ENCODE measurements around the gene KCNK17. TPM values are rescaled to one million over a fixed set of nuclear protein-coding genes. Genes with fewer than 3 reads are reported as not detected.

Gene KCNK17
- total RNA-seq, 1 experiment from 2014 or later, result not detected

- Histone ChIP-seq H3K4me3 (replicated peaks in 1 of 2; ENCODE audit: low read depth in 1 of 2, low read length in 2 of 2) (no peak overlapping the region), H3K9ac (ENCODE audit: low read length) (no peak overlapping the region), H3K4me2 (ENCODE audit: low read length) (no peak overlapping the region), H3K27ac (ENCODE audit: low read depth, low read length) (no peak overlapping the region), H3K27me3 (ENCODE audit: insufficient read depth, low read length) (peaks cover 22% of the 10 kb centered on the region; the same call in 1 of the 2 replicates), H2AFZ (ENCODE audit: low read depth, low read length, poor library complexity, severe bottlenecking) (no peak overlapping the region), H3K4me1 (ENCODE audit: control insufficient read depth in 1 of 2, insufficient read depth in 2 of 2, low read length in 2 of 2) (no peaks in the 10 kb centered on the region), H3K79me2 (ENCODE audit: insufficient read depth, low read length) (no peaks in the 10 kb centered on the region), H3K9me3 (ENCODE audit: control insufficient read depth in 1 of 2, insufficient read depth in 1 of 2, low read depth in 1 of 2, low read length in 2 of 2) (no peaks in the 10 kb centered on the region), H3K36me3 (ENCODE audit: control insufficient read depth in 1 of 2, insufficient read depth in 2 of 2, low read length in 2 of 2) (no peaks in the 10 kb centered on the region), H3K9me2 (ENCODE audit: insufficient read depth) (no peaks in the 10 kb centered on the region), H4K20me1 (ENCODE audit: insufficient read depth) (no peaks in the 10 kb centered on the region)
- ChIA-PET CTCF (no interaction called here), RAD21 (ENCODE audit: low non-redundant PET in 1 of 2, low total read pairs in 2 of 2, uncharacterized antibody in 2 of 2, unreplicated experiment in 2 of 2) (no interaction called here), POLR2A (no interaction called here)
- intact Hi-C loops (cut with micrococcal nuclease), result loop anchor here (10.0 kb wide), 1 partner anchor 1501 kb away; no protein-coding TSS in a partner anchor
- BruUV-seq (replicated peaks), result no TSS peak
- no peak for ATAC-seq
- DNase-seq (ENCODE audit: low read depth, low spot score), result no peak
- TF ChIP-seq ZNF274 (IDR thresholded peaks at IDR 0.05; ENCODE audit: low read depth, low read length) (no peak), ZFX (IDR thresholded peaks at IDR 0.05) (no peak), EGR1 (IDR thresholded peaks at IDR 0.05; ENCODE audit: low read depth) (no peak), EZH2 (IDR thresholded peaks at IDR 0.05) (no peak), FOSL1 (IDR thresholded peaks at IDR 0.05; ENCODE audit: low read depth) (no peak), POLR2A (IDR thresholded peaks at IDR 0.05; ENCODE audit: borderline replicate concordance, extremely low read depth, insufficient read depth, insufficient read length) (no peak), ZBTB33 (IDR thresholded peaks at IDR 0.05; ENCODE audit: extremely low read depth, insufficient replicate concordance, low read length) (no peak)
These were observed 29.2 kb upstream of the KCNK17 start for GRCh38 chr6:39343396-39343870.

DNA sequence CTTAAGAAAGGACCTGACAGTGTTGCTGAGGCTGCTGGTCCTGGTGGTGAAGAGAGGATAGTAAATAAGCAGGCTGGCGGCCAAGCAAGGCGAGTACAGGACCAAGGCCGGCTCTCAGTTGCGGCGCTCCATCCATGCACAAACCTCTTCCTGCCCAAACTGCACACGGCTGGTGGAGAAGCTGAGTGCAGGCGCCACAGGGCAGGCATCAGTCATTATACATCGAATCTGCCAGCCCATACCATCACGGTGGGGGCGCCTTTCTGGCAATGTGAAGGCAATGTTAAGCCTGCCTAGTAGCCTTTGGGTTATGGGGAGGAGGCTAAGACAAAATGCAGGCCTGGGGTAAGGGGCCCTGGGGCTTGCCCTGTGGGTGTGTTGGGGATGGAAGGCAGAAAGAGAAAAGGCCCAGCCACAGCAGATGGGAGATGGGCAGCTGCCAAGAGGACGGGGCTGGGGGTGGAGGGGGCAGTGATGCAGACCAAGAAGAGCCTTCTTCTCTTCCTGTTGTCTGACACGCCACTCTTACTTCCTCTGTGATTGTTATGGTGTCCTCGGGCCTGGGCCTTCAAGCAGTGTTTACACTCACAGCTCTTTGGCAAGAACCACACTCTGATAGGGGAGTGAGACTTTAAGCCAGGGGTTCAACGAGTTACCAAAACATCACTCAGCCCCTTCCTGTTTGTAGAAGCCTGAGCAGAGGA lies 28.6 kb upstream of the KCNK17 start:
- Histone ChIP-seq H3K36me3 (ENCODE audit: control insufficient read depth in 1 of 2, insufficient read depth in 2 of 2, low read length in 2 of 2) (no peaks in the 10 kb centered on the region), H3K27ac (ENCODE audit: low read depth, low read length) (no peak overlapping the region), H3K9me3 (ENCODE audit: control insufficient read depth in 1 of 2, insufficient read depth in 1 of 2, low read depth in 1 of 2, low read length in 2 of 2) (no peaks in the 10 kb centered on the region), H3K79me2 (ENCODE audit: insufficient read depth, low read length) (no peaks in the 10 kb centered on the region), H3K4me1 (ENCODE audit: control insufficient read depth in 1 of 2, insufficient read depth in 2 of 2, low read length in 2 of 2) (no peaks in the 10 kb centered on the region), H3K4me3 (replicated peaks in 1 of 2; ENCODE audit: low read depth in 1 of 2, low read length in 2 of 2) (no peak overlapping the region), H4K20me1 (ENCODE audit: insufficient read depth) (no peaks in the 10 kb centered on the region), H3K9ac (ENCODE audit: low read length) (no peak overlapping the region), H3K4me2 (ENCODE audit: low read length) (no peak overlapping the region), H3K27me3 (ENCODE audit: insufficient read depth, low read length) (peaks cover 26% of the 10 kb centered on the region; the same call in 1 of the 2 replicates), H3K9me2 (ENCODE audit: insufficient read depth) (no peaks in the 10 kb centered on the region), H2AFZ (ENCODE audit: low read depth, low read length, poor library complexity, severe bottlenecking) (no peak overlapping the region)
- intact Hi-C loops (cut with micrococcal nuclease), result loop anchor here (10.0 kb wide), 1 partner anchor 1502 kb away; no protein-coding TSS in a partner anchor
- BruUV-seq (replicated peaks), result no TSS peak
- ATAC-seq, result no peak
- no peak for DNase-seq (ENCODE audit: low read depth, low spot score)
- CTCF ChIA-PET, result no interaction called here
- RAD21 ChIA-PET (ENCODE audit: low non-redundant PET in 1 of 2, low total read pairs in 2 of 2, uncharacterized antibody in 2 of 2, unreplicated experiment in 2 of 2), result no interaction called here
- POLR2A ChIA-PET, result no interaction called here
- TF ChIP-seq FOSL1 (IDR thresholded peaks at IDR 0.05; ENCODE audit: low read depth) (no peak), CBX3 (IDR thresholded peaks at IDR 0.05; ENCODE audit: low read depth) (no peak), TCF7L2 (IDR thresholded peaks at IDR 0.05; ENCODE audit: borderline replicate concordance, extremely low read depth, insufficient read depth, insufficient read length) (no peak), CEBPB (IDR thresholded peaks at IDR 0.05; ENCODE audit: low read depth) (no peak), SRF (IDR thresholded peaks at IDR 0.05; ENCODE audit: low read depth) (no peak), POLR2AphosphoS5 (IDR thresholded peaks at IDR 0.05; ENCODE audit: low read depth, low read length) (no peak), EZH2 (IDR thresholded peaks at IDR 0.05) (no peak), RAD21 (IDR thresholded peaks at IDR 0.05; ENCODE audit: low read depth) (no peak), EZH2phosphoT487 (IDR thresholded peaks at IDR 0.05; ENCODE audit: borderline replicate concordance) (no peak)
- TF ChIP-seq, protein P1, sequence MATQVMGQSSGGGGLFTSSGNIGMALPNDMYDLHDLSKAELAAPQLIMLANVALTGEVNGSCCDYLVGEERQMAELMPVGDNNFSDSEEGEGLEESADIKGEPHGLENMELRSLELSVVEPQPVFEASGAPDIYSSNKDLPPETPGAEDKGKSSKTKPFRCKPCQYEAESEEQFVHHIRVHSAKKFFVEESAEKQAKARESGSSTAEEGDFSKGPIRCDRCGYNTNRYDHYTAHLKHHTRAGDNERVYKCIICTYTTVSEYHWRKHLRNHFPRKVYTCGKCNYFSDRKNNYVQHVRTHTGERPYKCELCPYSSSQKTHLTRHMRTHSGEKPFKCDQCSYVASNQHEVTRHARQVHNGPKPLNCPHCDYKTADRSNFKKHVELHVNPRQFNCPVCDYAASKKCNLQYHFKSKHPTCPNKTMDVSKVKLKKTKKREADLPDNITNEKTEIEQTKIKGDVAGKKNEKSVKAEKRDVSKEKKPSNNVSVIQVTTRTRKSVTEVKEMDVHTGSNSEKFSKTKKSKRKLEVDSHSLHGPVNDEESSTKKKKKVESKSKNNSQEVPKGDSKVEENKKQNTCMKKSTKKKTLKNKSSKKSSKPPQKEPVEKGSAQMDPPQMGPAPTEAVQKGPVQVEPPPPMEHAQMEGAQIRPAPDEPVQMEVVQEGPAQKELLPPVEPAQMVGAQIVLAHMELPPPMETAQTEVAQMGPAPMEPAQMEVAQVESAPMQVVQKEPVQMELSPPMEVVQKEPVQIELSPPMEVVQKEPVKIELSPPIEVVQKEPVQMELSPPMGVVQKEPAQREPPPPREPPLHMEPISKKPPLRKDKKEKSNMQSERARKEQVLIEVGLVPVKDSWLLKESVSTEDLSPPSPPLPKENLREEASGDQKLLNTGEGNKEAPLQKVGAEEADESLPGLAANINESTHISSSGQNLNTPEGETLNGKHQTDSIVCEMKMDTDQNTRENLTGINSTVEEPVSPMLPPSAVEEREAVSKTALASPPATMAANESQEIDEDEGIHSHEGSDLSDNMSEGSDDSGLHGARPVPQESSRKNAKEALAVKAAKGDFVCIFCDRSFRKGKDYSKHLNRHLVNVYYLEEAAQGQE (IDR thresholded peaks at IDR 0.05; ENCODE audit: low read depth), result no peak
